HCT116 (cell line): ENCODE results near the gene TFEB. TPM values are rescaled to one million over a fixed set of nuclear protein-coding genes. Genes with fewer than 3 reads are reported as not detected.

Experiments used
- ATAC-seq: fragments of 200-7000 bp; cut with Tn5 transposase; 2 replicates; pipeline ENCODE4 v1.9.1; 2020; ENCODE audit warnings: mild to moderate bottlenecking, moderate library complexity
- BruUV-seq: library from RNA; stranded (reverse); fragments of 400-500 nt; replicated peaks from 2 replicates; lab custom pipeline; 2021; lab: Mats Ljungman, UMichigan
- CTCF ChIA-PET: fragments of 300-600 bp; sonication (Branson Sonifier 250); formaldehyde crosslinking; loops from one replicate; lab custom pipeline; 2021; ENCODE audit warnings: antibody characterized with exemption; lab: Charles Lee
- POLR2A ChIA-PET: fragments of 300-600, 350-600 bp; sonication (Branson Sonifier 250); formaldehyde crosslinking; loops from one replicate; lab custom pipeline; 2021; ENCODE audit warnings: antibody characterized with exemption; lab: Charles Lee
- RAD21 ChIA-PET, 2 experiments: fragments of 300-600 bp; sonication (Branson Sonifier 250); formaldehyde crosslinking; loops; one replicate each; lab custom pipeline; 2023; ENCODE audit warnings: low total read pairs in 2 of 2; ENCODE audit not compliant: uncharacterized antibody in 2 of 2, unreplicated experiment in 2 of 2, low non-redundant PET in 1 of 2; lab: Charles Lee
- DNase-seq: peaks from one replicate; pipeline ENCODE4 v3.0.0-alpha.2; 2010; ENCODE audit warnings: low read depth, low spot score
- H2AFZ ChIP-seq: fragments of 200-600 bp; shearing (Covaris generic), sonication (generic); 2 replicates; pipeline ENCODE4 v1.6.1; 2017; ENCODE audit warnings: low read depth, mixed run types, mixed read lengths, antibody characterized with exemption, low read length; ENCODE audit not compliant: poor library complexity, severe bottlenecking
- H3K27ac ChIP-seq: 2 replicates; pipeline ENCODE4 v1.5.1; 2012; ENCODE audit warnings: low read depth, low read length
- H3K27me3 ChIP-seq: fragments of 200-600 bp; sonication (generic); 2 replicates; pipeline ENCODE4 v1.6.1; 2016; ENCODE audit warnings: mixed run types, low read length, mixed read lengths; ENCODE audit not compliant: insufficient read depth
- H3K36me3 ChIP-seq, 2 experiments: fragments of 200-500 bp in 1 of 2; fragments of 200-600 bp in 1 of 2; sonication (Bioruptor generic) in 1 of 2; sonication (generic) in 1 of 2; 2 replicates each; pipeline versions ENCODE4 v1.5.1 to v1.6.1; 2014 to 2016; ENCODE audit warnings: low read length in 2 of 2, inconsistent platforms in 1 of 2, mixed read lengths in 1 of 2, mixed run types in 1 of 2; ENCODE audit not compliant: insufficient read depth in 2 of 2, control insufficient read depth in 1 of 2
- H3K4me1 ChIP-seq, 2 experiments: fragments of 200-600 bp in 1 of 2; sonication (generic) in 1 of 2; 2 replicates each; pipeline versions ENCODE4 v1.5.1 to v1.6.1; 2012 to 2017; ENCODE audit warnings: low read length in 2 of 2, inconsistent platforms in 1 of 2, mild to moderate bottlenecking in 1 of 2, mixed read lengths in 1 of 2, mixed run types in 1 of 2, moderate library complexity in 1 of 2; ENCODE audit not compliant: insufficient read depth in 2 of 2, control insufficient read depth in 1 of 2
- H3K4me2 ChIP-seq: fragments of 200-600 bp; sonication (generic); 2 replicates; pipeline ENCODE4 v1.6.1; 2017; ENCODE audit warnings: mixed run types, low read length, mixed read lengths
- H3K4me3 ChIP-seq, 2 experiments: fragments of 200-600 bp in 1 of 2; sonication (generic) in 1 of 2; replicated peaks in 1 of 2; 2 replicates each; pipeline ENCODE4 v1.5.1; 2011 to 2016; ENCODE audit warnings: low read length in 2 of 2, control low read depth in 1 of 2, low read depth in 1 of 2, mild to moderate bottlenecking in 1 of 2, mixed read lengths in 1 of 2, mixed run types in 1 of 2
- H3K79me2 ChIP-seq: fragments of 200-600 bp; sonication (generic); 2 replicates; pipeline ENCODE4 v1.6.1; 2017; ENCODE audit warnings: mild to moderate bottlenecking, mixed run types, low read length, moderate library complexity, mixed read lengths; ENCODE audit not compliant: insufficient read depth
- H3K9ac ChIP-seq: fragments of 200-600 bp; sonication (generic); 2 replicates; pipeline ENCODE4 v1.6.1; 2016; ENCODE audit warnings: low read length, mixed read lengths
- H3K9me2 ChIP-seq: fragments of 200-600 bp; sonication (generic), shearing (Covaris generic); 2 replicates; pipeline ENCODE4 v1.6.1; 2017; ENCODE audit warnings: mixed run types, mild to moderate bottlenecking, moderate library complexity; ENCODE audit not compliant: insufficient read depth
- H3K9me3 ChIP-seq, 2 experiments: fragments of 200-500 bp in 1 of 2; fragments of 200-600 bp in 1 of 2; sonication (Bioruptor generic) in 1 of 2; sonication (generic) in 1 of 2; 2 replicates each; pipeline ENCODE4 v1.6.1; 2014 to 2017; ENCODE audit warnings: low read length in 2 of 2, mixed read lengths in 2 of 2, inconsistent platforms in 1 of 2, low read depth in 1 of 2, mild to moderate bottlenecking in 1 of 2, mixed run types in 1 of 2, moderate library complexity in 1 of 2; ENCODE audit not compliant: control insufficient read depth in 1 of 2, insufficient read depth in 1 of 2
- H4K20me1 ChIP-seq: fragments of 200-600 bp; sonication (generic), shearing (Covaris generic); 2 replicates; pipeline ENCODE4 v1.6.1; 2017; ENCODE audit warnings: mixed run types, mild to moderate bottlenecking, moderate library complexity; ENCODE audit not compliant: insufficient read depth
- CBX3 ChIP-seq: IDR thresholded peaks from 2 replicates; pipeline ENCODE4 v1.6.1; 2012; ENCODE audit warnings: low read depth
- ELF1 ChIP-seq: IDR thresholded peaks from 2 replicates; pipeline ENCODE4 v1.6.1; 2012; ENCODE audit warnings: low read depth, borderline replicate concordance
- EZH2 ChIP-seq: fragments of 200-600 bp; sonication (generic); IDR thresholded peaks from 2 replicates; pipeline ENCODE4 v1.6.1; 2017; ENCODE audit warnings: antibody characterized with exemption, mixed run types
- EZH2phosphoT487 ChIP-seq: fragments of 200-600 bp; IDR thresholded peaks from 2 replicates; pipeline ENCODE4 v1.6.1; 2018; ENCODE audit warnings: antibody characterized with exemption, borderline replicate concordance
- FOSL1 ChIP-seq: IDR thresholded peaks from 2 replicates; pipeline ENCODE4 v1.6.1; 2012; ENCODE audit warnings: low read depth
- JUND ChIP-seq: IDR thresholded peaks from 2 replicates; pipeline ENCODE4 v1.6.1; 2012
- POLR2AphosphoS5 ChIP-seq: IDR thresholded peaks from 2 replicates; pipeline ENCODE4 v1.6.1; 2011; ENCODE audit warnings: mild to moderate bottlenecking, low read depth, low read length, moderate library complexity
- RAD21 ChIP-seq: IDR thresholded peaks from 2 replicates; pipeline ENCODE4 v1.6.1; 2012; ENCODE audit warnings: low read depth, mild to moderate bottlenecking
- SIN3A ChIP-seq: IDR thresholded peaks from 2 replicates; pipeline ENCODE4 v1.6.1; 2012; ENCODE audit warnings: low read depth
- SP1 ChIP-seq: IDR thresholded peaks from 2 replicates; pipeline ENCODE4 v1.6.1; 2012; ENCODE audit warnings: low read depth
- SRF ChIP-seq: IDR thresholded peaks from 2 replicates; pipeline ENCODE4 v1.6.1; 2012; ENCODE audit warnings: low read depth
- TCF7L2 ChIP-seq: IDR thresholded peaks from 2 replicates; pipeline ENCODE4 v1.7.0; 2011; ENCODE audit warnings: borderline replicate concordance, inconsistent platforms; ENCODE audit not compliant: insufficient read depth, insufficient read length; ENCODE audit errors: extremely low read depth
- YY1 ChIP-seq: IDR thresholded peaks from 2 replicates; pipeline ENCODE4 v1.6.1; 2011; ENCODE audit warnings: low read length, low read depth, moderate library complexity, mild to moderate bottlenecking; ENCODE audit not compliant: insufficient replicate concordance; ENCODE audit errors: extremely low read depth
- ZFX ChIP-seq: fragments of 450-650 bp; IDR thresholded peaks from 2 replicates; pipeline ENCODE4 v1.6.1; 2017
- ZNF274 ChIP-seq: fragments of 200-500 bp; sonication (Bioruptor generic); IDR thresholded peaks from 2 replicates; pipeline ENCODE4 v1.6.1; 2014; ENCODE audit warnings: mild to moderate bottlenecking, low read depth, low read length, inconsistent platforms
- intact Hi-C: fragments of 100-400 bp; cut with micrococcal nuclease; formaldehyde crosslinking; loops from 2 replicates; pipeline ENCODE4 v1.10.0; 2022
- total RNA-seq: library from RNA; stranded (reverse); gene quantifications from one replicate; pipeline ENCODE4 v1.2.1, GENCODE V29; 2021; ENCODE audit not compliant: unreplicated experiment
- TF ChIP-seq, protein P1 (sequence below): IDR thresholded peaks from 2 replicates; pipeline ENCODE4 v1.6.1; 2011; ENCODE audit warnings: mild to moderate bottlenecking, low read length, moderate library complexity; ENCODE audit not compliant: insufficient replicate concordance; ENCODE audit errors: extremely low read depth
- TF ChIP-seq, protein P2 (sequence below): IDR thresholded peaks from 2 replicates; pipeline ENCODE4 v1.6.1; 2012; ENCODE audit warnings: low read depth
- TF ChIP-seq, protein P3 (sequence below), 3 experiments: fragments of 200-600 bp in 1 of 3; sonication (generic) in 1 of 3; IDR thresholded peaks in 2 of 3; conservative IDR thresholded peaks in 1 of 3; 2 replicates each; pipeline ENCODE4 v1.5.1; 2012 to 2017; ENCODE audit warnings: low read depth in 2 of 3, low read length in 2 of 3, antibody characterized with exemption in 1 of 3, borderline replicate concordance in 1 of 3, control low read depth in 1 of 3, mild to moderate bottlenecking in 1 of 3, mixed read lengths in 1 of 3, mixed run types in 1 of 3, moderate library complexity in 1 of 3; ENCODE audit not compliant: insufficient read depth in 1 of 3
- TF ChIP-seq, protein P4 (sequence below): IDR thresholded peaks from 2 replicates; pipeline ENCODE4 v1.6.1; 2012

The TFEB gene
- total RNA-seq, 1 experiment from 2014 or later: 4.8 TPM

GRCh38 chr6:41680182-41680965 lies 55.0 kb downstream of the TFEB start:
- no peak overlapping the region for H2AFZ ChIP-seq
- no peak for DNase-seq
- H3K27me3 ChIP-seq: no peaks in the 10 kb centered on the region
- no peaks in the 10 kb centered on the region for H3K79me2 ChIP-seq
- no peak for ATAC-seq
- ChIA-PET RAD21 (interaction anchor here in 1 of 2 experiments (0.8 kb wide), 1 partner anchor 312 kb away, joined by 3 read pairs; no protein-coding TSS in a partner anchor), CTCF (interaction anchor here (1.2 to 4.6 kb wide), 5 partner anchors 10 to 313 kb away, joined by 3 to 55 read pairs (median 5); no protein-coding TSS in a partner anchor), POLR2A (no interaction called here)
- intact Hi-C loops: no loop called here
- no peak overlapping the region for H3K4me3 ChIP-seq
- no peaks in the 10 kb centered on the region for H4K20me1 ChIP-seq
- no peak overlapping the region for H3K27ac ChIP-seq
- H3K9me3 ChIP-seq: no peaks in the 10 kb centered on the region
- no TSS peak for BruUV-seq
- no peaks in the 10 kb centered on the region for H3K36me3 ChIP-seq
- no peaks in the 10 kb centered on the region for H3K9me2 ChIP-seq
- H3K9ac ChIP-seq: no peak overlapping the region
- no peak overlapping the region for H3K4me2 ChIP-seq
- peaks cover 4 to 13% of the 10 kb centered on the region in 2 experiments; a peak in 3 of 4 replicates for H3K4me1 ChIP-seq
- TF ChIP-seq EZH2: no peak
- TF ChIP-seq SP1: no peak
- TF ChIP-seq SRF: no peak
- TF ChIP-seq, protein P1, sequence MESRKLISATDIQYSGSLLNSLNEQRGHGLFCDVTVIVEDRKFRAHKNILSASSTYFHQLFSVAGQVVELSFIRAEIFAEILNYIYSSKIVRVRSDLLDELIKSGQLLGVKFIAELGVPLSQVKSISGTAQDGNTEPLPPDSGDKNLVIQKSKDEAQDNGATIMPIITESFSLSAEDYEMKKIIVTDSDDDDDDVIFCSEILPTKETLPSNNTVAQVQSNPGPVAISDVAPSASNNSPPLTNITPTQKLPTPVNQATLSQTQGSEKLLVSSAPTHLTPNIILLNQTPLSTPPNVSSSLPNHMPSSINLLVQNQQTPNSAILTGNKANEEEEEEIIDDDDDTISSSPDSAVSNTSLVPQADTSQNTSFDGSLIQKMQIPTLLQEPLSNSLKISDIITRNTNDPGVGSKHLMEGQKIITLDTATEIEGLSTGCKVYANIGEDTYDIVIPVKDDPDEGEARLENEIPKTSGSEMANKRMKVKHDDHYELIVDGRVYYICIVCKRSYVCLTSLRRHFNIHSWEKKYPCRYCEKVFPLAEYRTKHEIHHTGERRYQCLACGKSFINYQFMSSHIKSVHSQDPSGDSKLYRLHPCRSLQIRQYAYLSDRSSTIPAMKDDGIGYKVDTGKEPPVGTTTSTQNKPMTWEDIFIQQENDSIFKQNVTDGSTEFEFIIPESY: no peak
- TF ChIP-seq, protein P2, sequence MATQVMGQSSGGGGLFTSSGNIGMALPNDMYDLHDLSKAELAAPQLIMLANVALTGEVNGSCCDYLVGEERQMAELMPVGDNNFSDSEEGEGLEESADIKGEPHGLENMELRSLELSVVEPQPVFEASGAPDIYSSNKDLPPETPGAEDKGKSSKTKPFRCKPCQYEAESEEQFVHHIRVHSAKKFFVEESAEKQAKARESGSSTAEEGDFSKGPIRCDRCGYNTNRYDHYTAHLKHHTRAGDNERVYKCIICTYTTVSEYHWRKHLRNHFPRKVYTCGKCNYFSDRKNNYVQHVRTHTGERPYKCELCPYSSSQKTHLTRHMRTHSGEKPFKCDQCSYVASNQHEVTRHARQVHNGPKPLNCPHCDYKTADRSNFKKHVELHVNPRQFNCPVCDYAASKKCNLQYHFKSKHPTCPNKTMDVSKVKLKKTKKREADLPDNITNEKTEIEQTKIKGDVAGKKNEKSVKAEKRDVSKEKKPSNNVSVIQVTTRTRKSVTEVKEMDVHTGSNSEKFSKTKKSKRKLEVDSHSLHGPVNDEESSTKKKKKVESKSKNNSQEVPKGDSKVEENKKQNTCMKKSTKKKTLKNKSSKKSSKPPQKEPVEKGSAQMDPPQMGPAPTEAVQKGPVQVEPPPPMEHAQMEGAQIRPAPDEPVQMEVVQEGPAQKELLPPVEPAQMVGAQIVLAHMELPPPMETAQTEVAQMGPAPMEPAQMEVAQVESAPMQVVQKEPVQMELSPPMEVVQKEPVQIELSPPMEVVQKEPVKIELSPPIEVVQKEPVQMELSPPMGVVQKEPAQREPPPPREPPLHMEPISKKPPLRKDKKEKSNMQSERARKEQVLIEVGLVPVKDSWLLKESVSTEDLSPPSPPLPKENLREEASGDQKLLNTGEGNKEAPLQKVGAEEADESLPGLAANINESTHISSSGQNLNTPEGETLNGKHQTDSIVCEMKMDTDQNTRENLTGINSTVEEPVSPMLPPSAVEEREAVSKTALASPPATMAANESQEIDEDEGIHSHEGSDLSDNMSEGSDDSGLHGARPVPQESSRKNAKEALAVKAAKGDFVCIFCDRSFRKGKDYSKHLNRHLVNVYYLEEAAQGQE: no peak
- TF ChIP-seq ZNF274: no peak
- no peak for TF ChIP-seq RAD21
- no peak for TF ChIP-seq POLR2AphosphoS5
- TF ChIP-seq SIN3A: no peak
- TF ChIP-seq YY1: no peak
- no peak for TF ChIP-seq JUND
- no peak for TF ChIP-seq CBX3
- no peak for TF ChIP-seq ELF1
- no peak for TF ChIP-seq EZH2phosphoT487
- TF ChIP-seq FOSL1: no peak
- no peak for TF ChIP-seq ZFX
- TF ChIP-seq, protein P3, sequence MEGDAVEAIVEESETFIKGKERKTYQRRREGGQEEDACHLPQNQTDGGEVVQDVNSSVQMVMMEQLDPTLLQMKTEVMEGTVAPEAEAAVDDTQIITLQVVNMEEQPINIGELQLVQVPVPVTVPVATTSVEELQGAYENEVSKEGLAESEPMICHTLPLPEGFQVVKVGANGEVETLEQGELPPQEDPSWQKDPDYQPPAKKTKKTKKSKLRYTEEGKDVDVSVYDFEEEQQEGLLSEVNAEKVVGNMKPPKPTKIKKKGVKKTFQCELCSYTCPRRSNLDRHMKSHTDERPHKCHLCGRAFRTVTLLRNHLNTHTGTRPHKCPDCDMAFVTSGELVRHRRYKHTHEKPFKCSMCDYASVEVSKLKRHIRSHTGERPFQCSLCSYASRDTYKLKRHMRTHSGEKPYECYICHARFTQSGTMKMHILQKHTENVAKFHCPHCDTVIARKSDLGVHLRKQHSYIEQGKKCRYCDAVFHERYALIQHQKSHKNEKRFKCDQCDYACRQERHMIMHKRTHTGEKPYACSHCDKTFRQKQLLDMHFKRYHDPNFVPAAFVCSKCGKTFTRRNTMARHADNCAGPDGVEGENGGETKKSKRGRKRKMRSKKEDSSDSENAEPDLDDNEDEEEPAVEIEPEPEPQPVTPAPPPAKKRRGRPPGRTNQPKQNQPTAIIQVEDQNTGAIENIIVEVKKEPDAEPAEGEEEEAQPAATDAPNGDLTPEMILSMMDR (IDR thresholded peaks at IDR 0.05 in 2 of 3, conservative IDR thresholded peaks at IDR 0.05 in 1 of 3; ENCODE audit: borderline replicate concordance in 1 of 3, insufficient read depth in 1 of 3, low read depth in 2 of 3, low read length in 2 of 3): no peak
- TF ChIP-seq, protein P4, sequence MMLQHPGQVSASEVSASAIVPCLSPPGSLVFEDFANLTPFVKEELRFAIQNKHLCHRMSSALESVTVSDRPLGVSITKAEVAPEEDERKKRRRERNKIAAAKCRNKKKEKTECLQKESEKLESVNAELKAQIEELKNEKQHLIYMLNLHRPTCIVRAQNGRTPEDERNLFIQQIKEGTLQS: no peak
- TF ChIP-seq TCF7L2: no peak
